Right cardiac atrium (tissue), 5 donors: ENCODE data around the gene WDR31. TPM values are rescaled to one million over a fixed set of nuclear protein-coding genes. Genes with fewer than 3 reads are reported as not detected.
A peak's percentile ranks its signal among the peaks of the same experiment; 100 is the strongest.

Experiments
- ATAC-seq, 2 donors: fragments of 200-7000 bp; cut with Tn5 transposase; one replicate each; pipeline versions ENCODE4 v1.8.0 to v1.9.1; 2020; ENCODE audit warnings: moderate library complexity in 2 of 2, mild to moderate bottlenecking in 1 of 2
- DNase-seq, 3 donors: peaks; one replicate each; pipeline ENCODE4 v3.0.0-alpha.2; 2020
- H3K27ac ChIP-seq: one replicate; pipeline ENCODE4 v1.5.1; 2013; ENCODE audit warnings: mild to moderate bottlenecking, low read length, control low read depth, moderate library complexity
- H3K27me3 ChIP-seq: one replicate; pipeline ENCODE4 v1.6.1; 2013; ENCODE audit not compliant: control insufficient read depth, insufficient read depth
- H3K4me1 ChIP-seq: one replicate; pipeline ENCODE4 v1.6.1; 2013; ENCODE audit warnings: low read length; ENCODE audit not compliant: control insufficient read depth, insufficient read depth
- H3K4me3 ChIP-seq: one replicate; pipeline ENCODE4 v1.5.1; 2013; ENCODE audit warnings: low read length, control low read depth
- H3K9me3 ChIP-seq: one replicate; pipeline ENCODE4 v1.6.1; 2013; ENCODE audit warnings: low read length; ENCODE audit not compliant: control insufficient read depth
- WGBS: extraction: QIAGEN DNeasy Blood & Tissue Kit; methylation state at CpG from one replicate; pipeline ENCODE4 v1.1.7; 2013; 5-methylcytosine and 5-hydroxymethylcytosine counted together
- intact Hi-C, 4 donors: fragments of 100-400 bp; cut with DNase I; formaldehyde crosslinking; loops; one replicate each; pipeline versions ENCODE4 v1.11.0 to v1.14.0; 2022 to 2023
- polyA plus RNA-seq: library from polyadenylated mRNA; stranded (reverse); fragments of 200-250 nt; gene quantifications from one replicate; pipeline ENCODE4 v1.2.3, GENCODE V29; 2013
- total RNA-seq, 4 donors: library from RNA; stranded (reverse); fragmentation: NEBNext Ultra II Directional; extraction: Animal tissue kit (Norgen Biotek cat#: 25700); gene quantifications; one replicate each; pipeline ENCODE4 v1.2.1, GENCODE V29; 2021
- donor health status: healthy with polysubstance abuse.
- donor health status: DM: no; HTN: yes; CAD: no.
- donor health status: DM: no; HTN: no; CAD: no.
- donor health status: DM: no; HTN: yes; CAD: no; lungs with severe emphysema.
- donor health status: DM: yes; HTN: yes; CAD: no.

Gene WDR31
- total and polyA plus RNA-seq, 5 donors, result 5.4 to 10.1 (median 7.5) TPM

DNA sequence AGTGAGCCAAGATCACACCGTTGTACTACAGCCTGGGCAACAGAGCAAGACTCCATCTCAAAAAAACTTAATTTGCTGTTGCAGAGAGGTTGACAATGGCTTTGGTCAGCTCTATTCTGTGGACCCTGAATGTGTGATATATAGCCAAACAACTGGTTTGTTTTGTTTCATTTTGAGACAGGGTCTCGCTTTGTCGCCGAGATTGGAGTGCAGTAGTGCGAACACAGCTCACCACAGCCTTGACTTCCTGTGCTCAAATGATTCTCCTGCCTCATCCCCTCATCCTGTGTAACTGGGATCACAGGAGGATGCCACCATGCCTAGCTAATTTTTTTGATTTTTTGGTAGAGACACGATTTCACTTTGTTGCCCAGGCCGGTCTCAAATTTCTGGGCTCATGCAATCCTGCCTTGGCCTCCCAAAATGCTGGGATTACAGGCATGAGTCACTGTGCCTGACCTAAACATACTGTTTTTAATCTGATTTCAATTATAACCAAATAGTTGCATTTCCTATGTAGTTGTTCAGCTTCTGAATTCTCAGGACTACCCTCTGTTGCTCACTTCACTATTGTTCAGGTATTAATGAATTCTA is 46.7 kb downstream of the WDR31 start:
- DNase-seq (no peak), ATAC-seq (no peak)
- intact Hi-C loops, result no loop called here
- 89% methylated on average over 7 of the region's 7 CpGs for WGBS
- Histone ChIP-seq H3K27me3 (no peaks in the 10 kb centered on the region), H3K9me3 (no peaks in the 10 kb centered on the region), H3K27ac (no peak overlapping the region), H3K4me1 (no peaks in the 10 kb centered on the region), H3K4me3 (no peak overlapping the region)

DNA sequence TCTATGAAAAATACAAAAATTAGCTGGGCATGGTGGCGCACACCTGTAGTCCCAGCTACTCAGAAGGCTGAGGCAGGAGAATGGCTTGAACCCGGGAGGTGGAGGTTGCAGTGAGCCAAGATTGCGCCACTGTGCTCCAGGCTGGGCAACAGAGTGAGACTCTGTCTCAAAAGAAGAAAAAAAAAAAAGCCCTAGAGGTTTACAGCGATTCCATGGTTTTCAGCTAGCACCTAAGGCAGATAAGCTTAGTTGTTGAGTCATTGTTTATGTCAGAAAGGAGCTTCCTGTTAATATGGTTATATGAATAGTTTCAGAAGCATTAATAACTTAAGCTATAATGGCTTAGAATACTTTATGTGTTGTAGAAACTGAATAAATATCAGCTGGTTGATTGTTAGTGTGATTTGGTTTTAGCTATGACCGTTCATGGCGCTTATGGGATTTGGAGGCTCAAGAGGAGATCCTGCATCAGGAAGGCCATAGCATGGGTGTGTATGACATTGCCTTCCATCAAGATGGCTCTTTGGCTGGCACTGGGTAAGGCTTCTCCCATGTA is 49.9 kb downstream of the WDR31 start:
- DNase-seq, result no peak
- Histone ChIP-seq H3K4me1 (no peaks in the 10 kb centered on the region), H3K4me3 (no peak overlapping the region), H3K9me3 (no peaks in the 10 kb centered on the region), H3K27me3 (no peaks in the 10 kb centered on the region), H3K27ac (no peak overlapping the region)
- WGBS, result 95% methylated on average over 6 of the region's 6 CpGs
- intact Hi-C loops, result no loop called here
- no peak for ATAC-seq

DNA sequence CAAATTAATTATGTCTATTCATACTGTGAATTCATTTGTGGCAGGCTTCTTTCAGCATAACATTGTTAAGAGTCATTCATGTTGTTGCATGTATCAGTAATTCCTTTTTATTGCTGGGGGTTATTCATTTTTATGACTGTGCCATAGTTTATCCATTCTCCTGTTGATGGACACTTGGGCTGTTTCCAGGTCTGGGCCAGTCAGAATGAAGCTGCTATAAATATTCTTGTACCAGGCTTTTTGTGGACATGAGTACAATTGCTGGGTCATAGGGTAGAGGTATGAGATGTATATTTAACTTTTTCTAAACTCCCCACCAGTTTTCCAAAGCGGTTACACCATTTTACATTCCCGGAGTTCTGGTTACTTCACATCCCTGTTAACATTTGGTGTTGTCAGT is 51.0 kb downstream of the WDR31 start:
- DNase-seq, result no peak
- Histone ChIP-seq H3K27ac (no peak overlapping the region), H3K9me3 (no peaks in the 10 kb centered on the region), H3K4me3 (no peak overlapping the region), H3K27me3 (no peaks in the 10 kb centered on the region), H3K4me1 (no peaks in the 10 kb centered on the region)
- no peak for ATAC-seq
- 92% methylated on average over 2 of the region's 2 CpGs for WGBS
- intact Hi-C loops, result no loop called here

DNA sequence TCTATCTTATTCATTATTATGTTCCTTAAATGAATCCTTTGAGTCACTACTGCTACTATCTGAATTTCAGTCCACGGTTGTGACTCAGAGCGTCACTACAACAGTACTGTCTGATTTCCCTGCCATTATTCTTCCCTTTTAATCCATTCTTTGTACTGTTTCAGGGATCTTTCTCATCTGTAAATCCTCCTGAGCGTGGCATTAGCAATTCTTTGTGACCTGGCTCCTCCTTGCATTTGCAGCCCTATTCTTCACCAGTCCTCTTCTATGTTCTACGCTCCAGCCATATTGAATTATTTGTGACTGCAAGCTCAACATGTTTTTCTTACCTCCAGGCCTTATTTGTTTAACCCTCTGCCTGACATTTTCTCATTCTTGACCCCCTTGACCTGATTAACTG is 58.7 kb downstream of the WDR31 start:
- no peak for DNase-seq
- no peaks in the 10 kb centered on the region for H3K27me3 ChIP-seq
- no peak for ATAC-seq
- no peak overlapping the region for H3K27ac ChIP-seq
- no peaks in the 10 kb centered on the region for H3K9me3 ChIP-seq
- intact Hi-C loops, result no loop called here
- WGBS, result 97% methylated on average over 4 of the region's 4 CpGs
- no peaks in the 10 kb centered on the region for H3K4me1 ChIP-seq
- H3K4me3 ChIP-seq, result no peak overlapping the region

DNA sequence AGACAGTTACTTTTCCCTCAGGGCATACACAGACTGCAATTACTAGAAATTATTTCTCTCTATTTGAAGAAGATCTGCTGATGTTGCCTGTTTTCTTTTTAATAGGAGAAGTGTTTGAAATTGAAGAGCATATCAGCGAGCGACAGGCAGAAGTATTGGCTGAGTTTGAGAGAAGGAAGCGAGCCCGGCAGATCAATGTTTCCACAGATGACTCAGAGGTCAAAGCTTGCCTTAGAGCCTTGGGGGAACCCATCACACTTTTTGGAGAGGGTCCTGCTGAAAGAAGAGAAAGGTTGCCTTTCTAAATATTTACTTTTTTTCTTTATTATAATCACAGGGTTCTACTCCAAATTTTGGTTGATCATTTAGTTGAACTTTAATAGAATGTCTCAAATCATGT is 61.2 kb downstream of the WDR31 start:
- ATAC-seq (no peak), DNase-seq (no peak)
- Histone ChIP-seq H3K4me3 (no peak overlapping the region), H3K27me3 (no peaks in the 10 kb centered on the region), H3K4me1 (no peaks in the 10 kb centered on the region), H3K27ac (no peak overlapping the region), H3K9me3 (no peaks in the 10 kb centered on the region)
- intact Hi-C loops, result loop anchor here in 1 of 4 donors (10.0 kb wide), 1 partner anchor 126 kb away; the partner anchor contains the start of gene ALAD
- 87% methylated on average over 4 of the region's 4 CpGs for WGBS

DNA sequence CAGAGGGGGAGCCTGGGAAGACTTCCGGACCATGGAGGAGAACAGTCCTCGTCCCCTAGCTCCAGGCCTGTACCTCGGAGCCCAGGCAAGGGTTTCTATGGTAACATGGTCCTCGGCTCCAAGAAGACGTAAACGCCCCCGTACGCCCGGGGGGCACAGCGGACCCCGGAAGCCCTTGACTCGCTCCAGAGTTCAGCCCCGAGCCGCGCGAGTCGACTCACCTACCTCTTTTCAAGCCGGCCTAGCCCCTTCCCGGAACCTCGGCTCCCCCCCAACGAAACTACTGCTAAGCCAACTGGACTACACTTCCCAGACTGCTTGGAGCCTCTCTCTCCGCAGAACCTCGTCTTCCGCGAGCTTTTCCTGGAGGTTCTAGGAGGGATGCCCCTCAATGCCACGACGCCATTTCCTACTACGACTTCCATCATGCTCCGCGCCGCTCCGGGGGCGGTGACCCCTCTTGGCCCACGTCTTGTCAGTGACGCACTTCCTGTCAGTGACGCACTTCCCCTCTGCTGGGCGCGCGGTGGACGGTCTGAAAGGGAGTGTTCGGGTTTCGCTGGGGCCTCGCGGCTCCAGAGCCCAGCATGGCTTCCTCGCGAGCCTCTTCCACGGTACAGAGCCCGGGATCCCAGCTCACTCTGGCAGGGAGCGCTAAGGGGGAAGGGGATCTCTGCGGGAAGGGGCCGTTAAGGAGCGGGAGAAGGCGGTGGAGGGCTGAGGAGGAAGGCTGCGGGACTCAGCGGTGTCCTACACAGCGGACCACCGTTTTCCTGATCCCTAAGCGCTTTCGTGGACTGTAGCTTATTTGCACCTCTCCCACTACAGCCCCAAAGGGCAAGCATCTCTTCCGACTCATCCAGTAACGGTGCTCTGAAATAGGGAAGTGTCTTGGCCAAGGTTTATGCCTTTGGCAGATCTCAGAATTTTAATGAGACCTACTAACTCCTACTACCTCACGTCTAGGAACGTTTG is 64.6 kb downstream of the WDR31 start, which contains the start of the genes CDC26 and PRPF4:
Gene CDC26 (minus strand): TSS at position 416 of the 975 bp plus-strand sequence. CDS start 3,065 bp downstream, outside the sequence.
Gene PRPF4 (plus strand): TSS at position 502 of the 975 bp plus-strand sequence. CDS start 86 bp downstream, at position 588.
- H3K4me1 ChIP-seq, result no peaks in the 10 kb centered on the region
- ATAC-seq, result peak; percentile 98 to 99
- intact Hi-C loops, result loop anchor here in 1 of 4 donors (10.0 kb wide), 1 partner anchor 129 kb away; the partner anchor contains the start of gene ALAD

DNA sequence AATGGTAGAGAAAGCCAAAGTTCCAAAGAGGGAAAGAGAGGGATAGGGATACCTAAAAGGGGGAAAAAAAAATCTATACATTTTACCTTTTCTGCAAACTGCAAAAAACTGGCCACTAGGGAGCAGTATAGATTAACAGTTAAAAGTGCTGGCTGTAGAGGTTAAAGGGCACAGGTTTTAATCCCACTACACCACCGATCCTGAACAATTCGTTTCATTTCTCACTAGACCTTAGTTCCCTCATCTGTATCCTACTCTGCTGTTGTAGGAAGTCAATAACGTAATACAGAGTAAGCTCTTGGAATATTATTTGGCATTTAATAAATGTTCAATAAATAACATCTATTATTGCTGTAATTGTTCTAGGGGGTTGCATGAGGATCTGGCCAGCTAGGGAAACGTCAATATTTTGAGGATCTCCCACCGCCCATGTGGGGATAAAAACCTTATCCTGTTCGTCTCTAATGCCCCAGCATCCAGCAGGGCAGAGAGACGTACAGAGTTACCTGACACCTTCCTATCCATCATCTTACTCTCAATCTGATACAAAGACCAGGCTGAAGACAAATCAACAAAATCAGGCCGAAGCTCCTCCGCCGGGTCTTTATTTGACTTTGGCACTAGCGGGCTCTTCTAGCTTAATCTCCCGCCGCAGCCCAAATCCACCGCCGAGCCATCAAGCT is 65.5 kb downstream of the WDR31 start:
- intact Hi-C loops, result loop anchor here in 1 of 4 donors (10.0 kb wide), 1 partner anchor 130 kb away; the partner anchor contains the start of gene ALAD

More for the DNA sequence above, 64.6 kb downstream of the WDR31 start, which contains the start of the genes CDC26 and PRPF4:
- Histone ChIP-seq H3K27me3 (no peaks in the 10 kb centered on the region), H3K9me3 (no peaks in the 10 kb centered on the region), H3K4me3 (peak within 1 kb of the TSS; percentile 81), H3K27ac (peak within 1 kb of the TSS; percentile 91)
- under 1% methylated on average over 63 of the region's 63 CpGs for WGBS
- peak; percentile 97 to 98 (median 98) for DNase-seq

DNA sequence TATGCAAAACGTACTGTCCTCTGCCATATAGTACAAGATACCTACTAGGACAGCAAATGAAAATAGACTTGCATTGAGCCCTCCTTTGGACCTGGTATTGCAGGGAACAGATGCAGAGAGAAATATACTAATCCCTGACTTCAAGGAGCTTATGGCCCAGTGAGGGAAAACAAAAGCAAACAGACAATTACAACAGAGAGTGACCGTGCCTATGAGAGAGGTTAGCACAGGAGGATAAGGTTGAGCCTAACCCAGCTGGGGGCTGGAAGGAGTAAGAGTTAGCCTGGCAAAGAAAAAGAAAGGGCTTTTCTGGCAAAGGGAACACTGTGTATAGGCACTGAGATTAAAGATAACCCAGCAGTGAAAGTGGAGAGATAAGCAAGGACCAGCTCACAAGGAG is 70.2 kb downstream of the WDR31 start:
- Histone ChIP-seq H3K27me3 (no peaks in the 10 kb centered on the region), H3K4me1 (no peaks in the 10 kb centered on the region), H3K9me3 (no peaks in the 10 kb centered on the region), H3K4me3 (no peak overlapping the region), H3K27ac (no peak overlapping the region)
- 86% methylated on average over 2 of the region's 2 CpGs for WGBS
- no peak for ATAC-seq
- no peak for DNase-seq
- intact Hi-C loops, result loop anchor here in 1 of 4 donors (10.0 kb wide), 1 partner anchor 135 kb away; the partner anchor contains the start of gene ALAD

More for the DNA sequence above, 65.5 kb downstream of the WDR31 start:
- peak; percentile 35 to 36 for ATAC-seq
- no peak for DNase-seq
- no peaks in the 10 kb centered on the region for H3K9me3 ChIP-seq
- under 1% methylated on average over 15 of the region's 15 CpGs for WGBS
- no peaks in the 10 kb centered on the region for H3K4me1 ChIP-seq
- H3K4me3 ChIP-seq, result peak overlapping the region; percentile 72
- H3K27me3 ChIP-seq, result no peaks in the 10 kb centered on the region
- H3K27ac ChIP-seq, result peak overlapping the region; percentile 72

DNA sequence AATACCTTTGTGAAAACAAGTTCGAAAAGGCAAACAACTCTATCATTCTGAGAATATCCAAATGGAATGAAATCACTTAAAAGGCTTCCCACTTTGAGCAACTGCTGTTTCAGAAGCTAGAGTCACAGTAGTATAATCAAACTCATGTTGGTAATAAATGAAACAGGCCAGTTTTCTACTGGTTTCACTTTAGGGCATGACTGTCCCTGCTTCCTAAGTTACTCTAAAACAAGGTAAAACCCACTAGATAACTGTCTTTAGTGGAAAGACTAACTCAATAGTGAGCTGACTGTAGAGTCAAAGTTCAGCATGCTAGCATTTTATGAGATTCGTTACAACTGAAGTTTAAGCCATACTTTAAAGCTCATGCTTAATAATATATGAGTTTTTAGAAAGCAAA is 70.7 kb downstream of the WDR31 start:
- H3K4me3 ChIP-seq, result no peak overlapping the region
- no peaks in the 10 kb centered on the region for H3K9me3 ChIP-seq
- DNase-seq (no peak), ATAC-seq (no peak)
- H3K4me1 ChIP-seq, result no peaks in the 10 kb centered on the region
- no peak overlapping the region for H3K27ac ChIP-seq
- no peaks in the 10 kb centered on the region for H3K27me3 ChIP-seq
- 91% methylated on average over 2 of the region's 2 CpGs for WGBS
- intact Hi-C loops, result no loop called here

DNA sequence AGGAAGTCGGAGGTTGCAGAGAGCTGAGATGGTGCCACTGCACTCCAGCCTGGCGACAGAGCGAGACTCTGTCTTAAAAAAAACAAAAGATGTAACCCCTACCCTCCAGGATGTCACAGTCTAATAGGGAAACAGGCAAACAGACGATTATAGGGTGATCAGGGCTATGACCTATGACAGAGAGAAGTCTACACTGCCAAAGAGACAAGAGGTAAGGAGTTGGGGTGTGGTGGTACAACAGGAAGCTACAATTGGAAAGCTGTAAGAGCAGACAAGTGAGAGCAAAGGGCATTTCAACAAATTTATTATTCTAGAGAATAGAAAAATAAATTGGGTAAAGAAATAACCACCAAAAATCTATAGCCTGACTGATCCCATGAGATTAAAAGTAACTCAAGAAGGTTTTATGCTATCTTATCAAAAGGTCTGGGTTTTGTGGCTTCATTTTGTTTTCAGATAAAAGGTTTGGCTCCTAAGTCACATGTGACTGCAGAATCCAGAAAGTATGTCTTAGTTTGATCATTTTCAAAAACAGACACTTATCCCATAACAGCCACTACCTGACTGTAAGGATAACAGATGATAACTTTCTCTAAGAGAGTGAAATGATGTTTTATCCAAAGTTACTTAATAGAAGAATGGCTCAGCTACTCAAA is 72.0 kb downstream of the WDR31 start:
- WGBS, result 87% methylated on average over 4 of the region's 4 CpGs
- no peak overlapping the region for H3K4me3 ChIP-seq
- DNase-seq (no peak), ATAC-seq (no peak)
- H3K27ac ChIP-seq, result no peak overlapping the region
- no peaks in the 10 kb centered on the region for H3K27me3 ChIP-seq
- intact Hi-C loops, result no loop called here
- H3K4me1 ChIP-seq, result no peaks in the 10 kb centered on the region
- no peaks in the 10 kb centered on the region for H3K9me3 ChIP-seq
